A673 (cell line): ENCODE measurements around the gene FRRS1L. TPM values are rescaled to one million over a fixed set of nuclear protein-coding genes. Genes with fewer than 3 reads are reported as not detected.

Experiments
- Bru-seq: library from RNA; stranded (reverse); fragments of 400-500 nt; gene quantifications from one replicate; lab custom pipeline; 2021; lab: Mats Ljungman, UMichigan
- BruChase-seq, 2 experiments: library from RNA; stranded (reverse); fragments of 400-500 nt; gene quantifications; one replicate each; lab custom pipeline; 2021; lab: Mats Ljungman, UMichigan
- BruUV-seq: library from RNA; stranded (reverse); fragments of 400-500 nt; replicated peaks from 2 replicates; lab custom pipeline; 2021; lab: Mats Ljungman, UMichigan
- CTCF ChIA-PET: fragments of 300-600 bp; sonication (Branson Sonifier 250); formaldehyde crosslinking; loops from one replicate; lab custom pipeline; 2022; ENCODE audit warnings: antibody characterized with exemption; lab: Charles Lee
- POLR2A ChIA-PET: fragments of 300-600 bp; sonication (Branson Sonifier 250); formaldehyde crosslinking; loops from one replicate; lab custom pipeline; 2022; ENCODE audit warnings: antibody characterized with exemption; ENCODE audit not compliant: low non-redundant PET; lab: Charles Lee
- DNase-seq: peaks from one replicate; pipeline ENCODE4 v3.0.0-alpha.2; 2015; ENCODE audit warnings: low spot score
- H3K27ac ChIP-seq: fragments of 200-600 bp; sonication (generic); 2 replicates; pipeline ENCODE4 v1.5.1; 2016; ENCODE audit warnings: mixed run types, low read depth, mild to moderate bottlenecking, mixed read lengths, antibody characterized with exemption, low read length; ENCODE audit not compliant: poor library complexity, severe bottlenecking
- H3K27me3 ChIP-seq: fragments of 200-600 bp; sonication (generic); replicated peaks from 2 replicates; pipeline ENCODE4 v1.6.1; 2017; ENCODE audit warnings: mixed run types, low read depth, mild to moderate bottlenecking, mixed read lengths, antibody characterized with exemption, low read length; ENCODE audit not compliant: insufficient read depth, poor library complexity
- H3K36me3 ChIP-seq: fragments of 200-600 bp; sonication (generic); 2 replicates; pipeline ENCODE4 v1.6.1; 2016; ENCODE audit warnings: mixed run types, mild to moderate bottlenecking, mixed read lengths, antibody characterized with exemption, low read length; ENCODE audit not compliant: insufficient read depth, poor library complexity, severe bottlenecking
- H3K4me1 ChIP-seq: fragments of 200-600 bp; sonication (generic); 2 replicates; pipeline ENCODE4 v1.6.1; 2017; ENCODE audit warnings: mixed run types, mild to moderate bottlenecking, mixed read lengths, antibody characterized with exemption, low read length; ENCODE audit not compliant: insufficient read depth, poor library complexity, severe bottlenecking
- H3K4me3 ChIP-seq: fragments of 200-600 bp; sonication (generic); 2 replicates; pipeline ENCODE4 v1.5.1; 2016; ENCODE audit warnings: low read depth, mixed run types, mild to moderate bottlenecking, mixed read lengths, low read length; ENCODE audit not compliant: poor library complexity, severe bottlenecking
- H3K9me3 ChIP-seq: fragments of 200-600 bp; sonication (generic); 2 replicates; pipeline ENCODE4 v1.6.1; 2016; ENCODE audit warnings: mixed run types, low read depth, mild to moderate bottlenecking, mixed read lengths, antibody characterized with exemption, low read length; ENCODE audit not compliant: poor library complexity, severe bottlenecking
- EZH2 ChIP-seq: fragments of 200-600 bp; sonication (generic); IDR thresholded peaks from 2 replicates; pipeline ENCODE4 v1.6.1; 2017; ENCODE audit warnings: borderline replicate concordance, low read depth, mild to moderate bottlenecking, mixed read lengths, antibody characterized with exemption, low read length; ENCODE audit not compliant: poor library complexity, severe bottlenecking
- intact Hi-C: fragments of 100-400 bp; cut with micrococcal nuclease; formaldehyde crosslinking; loops from one replicate; pipeline ENCODE4 v1.10.0; 2022; ENCODE audit not compliant: unreplicated experiment
- long read RNA-seq: library from polyadenylated mRNA; stranded (forward); transcript quantifications from one replicate; pipeline ENCODE4 v2.0.0, GENCODE V29; 2022
- total RNA-seq: library from RNA; stranded (reverse); gene quantifications from 2 replicates; pipeline ENCODE4 v1.2.3, GENCODE V29; 2021
- TF ChIP-seq, protein P1 (sequence below): fragments of 300-800, 200-600 bp; sonication (generic); conservative IDR thresholded peaks from 2 replicates; pipeline ENCODE4 v1.5.1; 2017; ENCODE audit warnings: low read depth, mild to moderate bottlenecking, antibody characterized with exemption, low read length, moderate library complexity, mixed read lengths

The FRRS1L gene, protein sequence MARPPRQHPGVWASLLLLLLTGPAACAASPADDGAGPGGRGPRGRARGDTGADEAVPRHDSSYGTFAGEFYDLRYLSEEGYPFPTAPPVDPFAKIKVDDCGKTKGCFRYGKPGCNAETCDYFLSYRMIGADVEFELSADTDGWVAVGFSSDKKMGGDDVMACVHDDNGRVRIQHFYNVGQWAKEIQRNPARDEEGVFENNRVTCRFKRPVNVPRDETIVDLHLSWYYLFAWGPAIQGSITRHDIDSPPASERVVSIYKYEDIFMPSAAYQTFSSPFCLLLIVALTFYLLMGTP
- total RNA-seq (0.04 and 0.41 TPM in 2 replicates), Bru-seq, nascent RNA (percentile 14 among the genes with signal in this experiment), BruChase-seq, experiment 1, labeled RNA remaining after a 2-hour chase (percentile 14 among the genes with signal in this experiment), BruChase-seq, experiment 2, labeled RNA remaining after a 6-hour chase (percentile 11 among the genes with signal in this experiment)
- long read RNA-seq = 0 reads

DNA sequence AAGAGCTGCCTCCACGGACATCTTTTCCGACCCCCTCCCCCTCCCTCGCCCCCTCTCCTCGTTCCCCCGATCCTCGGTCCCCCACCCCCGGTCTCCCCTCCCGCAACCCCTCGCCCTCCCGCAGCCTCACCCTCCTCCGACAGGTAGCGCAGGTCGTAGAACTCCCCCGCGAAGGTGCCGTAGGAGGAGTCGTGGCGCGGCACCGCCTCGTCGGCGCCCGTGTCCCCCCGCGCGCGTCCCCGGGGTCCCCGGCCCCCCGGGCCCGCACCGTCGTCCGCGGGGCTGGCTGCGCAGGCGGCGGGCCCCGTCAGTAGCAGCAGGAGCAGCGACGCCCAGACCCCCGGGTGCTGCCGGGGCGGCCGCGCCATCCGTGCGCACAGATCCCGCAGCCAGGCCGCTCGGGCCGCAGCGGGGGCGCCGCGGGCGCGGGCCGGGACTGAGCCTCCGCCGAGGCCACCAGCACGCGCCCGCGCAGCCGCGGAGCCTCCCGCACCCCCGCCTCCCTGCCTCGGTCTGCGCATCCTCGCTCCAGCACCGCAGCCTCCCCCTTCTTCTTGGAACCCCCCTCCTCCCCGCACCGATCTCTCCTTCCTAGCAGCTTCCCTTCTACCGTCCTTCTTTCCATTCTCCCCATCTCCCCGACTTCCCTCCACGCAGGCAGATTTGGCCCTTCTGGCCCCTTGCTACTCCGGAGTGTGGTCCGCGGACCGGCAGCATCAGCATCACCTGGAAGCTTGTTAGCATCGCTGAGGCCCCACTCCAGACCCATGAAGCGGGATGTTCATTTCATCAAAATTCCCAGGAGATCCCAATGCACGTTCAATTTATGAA is at the start of gene FRRS1L:
FRRS1L (minus strand) TSS at position 479 of the 831 bp plus-strand sequence; CDS start at position 368, 111 bp downstream.
- TF ChIP-seq EZH2 = peak; percentile 61
- TF ChIP-seq, protein P1, sequence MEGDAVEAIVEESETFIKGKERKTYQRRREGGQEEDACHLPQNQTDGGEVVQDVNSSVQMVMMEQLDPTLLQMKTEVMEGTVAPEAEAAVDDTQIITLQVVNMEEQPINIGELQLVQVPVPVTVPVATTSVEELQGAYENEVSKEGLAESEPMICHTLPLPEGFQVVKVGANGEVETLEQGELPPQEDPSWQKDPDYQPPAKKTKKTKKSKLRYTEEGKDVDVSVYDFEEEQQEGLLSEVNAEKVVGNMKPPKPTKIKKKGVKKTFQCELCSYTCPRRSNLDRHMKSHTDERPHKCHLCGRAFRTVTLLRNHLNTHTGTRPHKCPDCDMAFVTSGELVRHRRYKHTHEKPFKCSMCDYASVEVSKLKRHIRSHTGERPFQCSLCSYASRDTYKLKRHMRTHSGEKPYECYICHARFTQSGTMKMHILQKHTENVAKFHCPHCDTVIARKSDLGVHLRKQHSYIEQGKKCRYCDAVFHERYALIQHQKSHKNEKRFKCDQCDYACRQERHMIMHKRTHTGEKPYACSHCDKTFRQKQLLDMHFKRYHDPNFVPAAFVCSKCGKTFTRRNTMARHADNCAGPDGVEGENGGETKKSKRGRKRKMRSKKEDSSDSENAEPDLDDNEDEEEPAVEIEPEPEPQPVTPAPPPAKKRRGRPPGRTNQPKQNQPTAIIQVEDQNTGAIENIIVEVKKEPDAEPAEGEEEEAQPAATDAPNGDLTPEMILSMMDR = no peak
- DNase-seq = no peak
- no TSS peak for BruUV-seq
- ChIA-PET POLR2A (no interaction called here), CTCF (no interaction called here)
- intact Hi-C loops = no loop called here
- H3K27ac ChIP-seq = no peak within 1 kb of the TSS
- no peak within 1 kb of the TSS for H3K4me3 ChIP-seq
- no peaks in the 10 kb centered on the region for H3K4me1 ChIP-seq
- no peaks in the 10 kb centered on the region for H3K9me3 ChIP-seq
- H3K27me3 ChIP-seq = peaks cover 53% of the 10 kb centered on the region
- H3K36me3 ChIP-seq = no peaks in the 10 kb centered on the region

DNA sequence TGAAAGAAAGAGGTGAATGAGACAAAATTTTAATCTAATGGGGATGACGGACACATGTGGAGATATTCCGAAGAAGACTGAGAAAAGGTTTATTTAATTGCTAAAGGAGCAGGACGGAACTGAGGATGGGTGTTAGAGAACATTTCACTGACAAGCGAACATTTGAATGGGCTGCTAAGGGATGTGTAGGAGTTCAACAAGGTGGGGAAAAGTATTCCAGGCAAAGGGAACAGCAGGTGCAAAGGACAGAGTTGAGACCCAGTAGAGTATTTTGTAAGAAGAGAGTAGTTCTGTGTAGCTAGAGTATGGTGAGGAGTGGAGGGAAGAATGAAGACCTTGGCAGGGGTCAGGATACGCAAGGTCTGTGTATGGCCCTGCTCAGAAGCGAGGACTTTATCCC is 47.4 kb upstream of the FRRS1L start:
- Histone ChIP-seq H3K36me3 (no peaks in the 10 kb centered on the region), H3K9me3 (no peaks in the 10 kb centered on the region), H3K27me3 (peaks cover 16% of the 10 kb centered on the region), H3K4me1 (no peaks in the 10 kb centered on the region), H3K27ac (no peak overlapping the region), H3K4me3 (no peak overlapping the region)
- CTCF ChIA-PET = no interaction called here
- no peak for DNase-seq
- intact Hi-C loops = no loop called here
- POLR2A ChIA-PET = no interaction called here
- TF ChIP-seq, protein P1 = no peak
- no TSS peak for BruUV-seq

DNA sequence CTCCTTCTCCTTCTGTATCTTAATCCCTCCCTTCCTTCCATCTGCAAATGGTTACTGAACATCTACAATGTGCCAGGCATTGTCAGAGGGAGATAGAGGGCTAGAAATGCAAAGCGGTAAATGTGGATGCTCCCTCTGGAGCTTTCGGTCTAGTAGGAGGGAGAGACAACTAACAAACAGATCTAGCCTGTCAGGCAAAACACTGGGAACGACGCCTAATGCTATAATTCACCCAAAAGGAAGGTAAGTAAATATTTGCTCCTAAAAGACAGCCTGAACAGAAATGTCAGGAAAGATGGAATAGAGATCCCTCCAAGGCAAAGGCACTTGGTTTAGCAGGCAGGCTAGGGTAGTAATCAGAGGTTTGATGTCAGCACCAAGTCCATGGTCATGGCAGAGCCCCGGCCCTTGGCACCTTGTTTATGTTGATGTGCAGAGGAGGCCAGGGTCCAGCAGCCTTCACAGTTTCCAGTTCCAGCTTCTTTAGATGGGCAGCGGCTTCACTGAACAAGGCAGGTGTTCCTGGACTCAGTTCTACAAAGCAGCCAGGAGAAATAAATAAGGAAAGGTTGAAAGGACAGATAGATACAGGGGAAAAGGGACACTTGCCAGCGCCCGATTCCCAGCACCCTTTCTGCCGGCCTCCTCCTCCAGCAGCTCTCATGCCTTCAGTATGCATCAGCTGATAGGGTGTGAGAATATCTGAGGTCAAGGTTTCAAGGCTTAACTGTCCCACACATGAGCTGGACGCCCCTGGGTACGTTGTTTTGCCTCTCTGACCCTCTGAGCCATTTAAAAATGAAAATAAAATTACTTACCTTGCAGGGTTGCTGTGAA is 46.5 kb upstream of the FRRS1L start:
- no peaks in the 10 kb centered on the region for H3K9me3 ChIP-seq
- H3K4me1 ChIP-seq = no peaks in the 10 kb centered on the region
- intact Hi-C loops = no loop called here
- no peak overlapping the region for H3K4me3 ChIP-seq
- CTCF ChIA-PET = no interaction called here
- H3K36me3 ChIP-seq = no peaks in the 10 kb centered on the region
- H3K27ac ChIP-seq = no peak overlapping the region
- no TSS peak for BruUV-seq
- no peak for DNase-seq
- POLR2A ChIA-PET = no interaction called here
- peaks cover 16% of the 10 kb centered on the region for H3K27me3 ChIP-seq
- TF ChIP-seq, protein P1 = no peak
- no peak for TF ChIP-seq EZH2
